ENCODE results near the gene C1orf21.

- TF ChIP-seq, protein P1, sequence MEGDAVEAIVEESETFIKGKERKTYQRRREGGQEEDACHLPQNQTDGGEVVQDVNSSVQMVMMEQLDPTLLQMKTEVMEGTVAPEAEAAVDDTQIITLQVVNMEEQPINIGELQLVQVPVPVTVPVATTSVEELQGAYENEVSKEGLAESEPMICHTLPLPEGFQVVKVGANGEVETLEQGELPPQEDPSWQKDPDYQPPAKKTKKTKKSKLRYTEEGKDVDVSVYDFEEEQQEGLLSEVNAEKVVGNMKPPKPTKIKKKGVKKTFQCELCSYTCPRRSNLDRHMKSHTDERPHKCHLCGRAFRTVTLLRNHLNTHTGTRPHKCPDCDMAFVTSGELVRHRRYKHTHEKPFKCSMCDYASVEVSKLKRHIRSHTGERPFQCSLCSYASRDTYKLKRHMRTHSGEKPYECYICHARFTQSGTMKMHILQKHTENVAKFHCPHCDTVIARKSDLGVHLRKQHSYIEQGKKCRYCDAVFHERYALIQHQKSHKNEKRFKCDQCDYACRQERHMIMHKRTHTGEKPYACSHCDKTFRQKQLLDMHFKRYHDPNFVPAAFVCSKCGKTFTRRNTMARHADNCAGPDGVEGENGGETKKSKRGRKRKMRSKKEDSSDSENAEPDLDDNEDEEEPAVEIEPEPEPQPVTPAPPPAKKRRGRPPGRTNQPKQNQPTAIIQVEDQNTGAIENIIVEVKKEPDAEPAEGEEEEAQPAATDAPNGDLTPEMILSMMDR (IDR thresholded peaks at IDR 0.05), result no peak
- TF ChIP-seq POLR2A (IDR thresholded peaks at IDR 0.05), result no peak
Measured at GRCh38 chr1:184507165-184507564, 120.3 kb downstream of the C1orf21 start.

All from body of pancreas (tissue), 4 donors.